ENCODE data around the gene RNF39.
A peak's percentile ranks its signal among the peaks of the same experiment; 100 is the strongest.

- TF ChIP-seq CTCF (conservative IDR thresholded peaks at IDR 0.05; ENCODE audit: low read length) (peak; percentile 87), EZH2phosphoT487 (IDR thresholded peaks at IDR 0.05; ENCODE audit: borderline replicate concordance, low read depth, low read length) (no peak)
These were observed 27.7 kb upstream of the RNF39 start for GRCh38 chr6:30102970-30103871.
